GM21367 (cell line): ENCODE results near the gene RFWD3.
"Not testable (repeated sequence)": the region's sequence is repeated elsewhere in the genome, so short reads cannot be mapped to it uniquely, and the experiment has no call there.

Experiments used
- ATAC-seq: cut with Tn5 transposase; IDR thresholded peaks from one replicate; pipeline ENCODE4 v1.9.1; 2021; ENCODE audit not compliant: unreplicated experiment

Gene RFWD3

GRCh38 chr16:74667255-74667700 is 601 bp upstream of the RFWD3 start:
- ATAC-seq: no peak

GRCh38 chr16:74666010-74666421 is 661 bp downstream of the RFWD3 start:
- no peak for ATAC-seq

- ATAC-seq: no peak
Measured at GRCh38 chr16:74661064-74661463, 5.6 kb downstream of the RFWD3 start.

- ATAC-seq: no peak
Measured at GRCh38 chr16:74660383-74660782, 6.3 kb downstream of the RFWD3 start.

- ATAC-seq: no peak
Measured at GRCh38 chr16:74659041-74659440, 7.6 kb downstream of the RFWD3 start.

GRCh38 chr16:74657870-74658642 is 8.6 kb downstream of the RFWD3 start:
- ATAC-seq: no peak

- no peak for ATAC-seq
Measured at GRCh38 chr16:74654536-74655050, 12.1 kb downstream of the RFWD3 start.

GRCh38 chr16:74652883-74653282 is 13.8 kb downstream of the RFWD3 start:
- ATAC-seq: not testable (repeated sequence)

GRCh38 chr16:74652249-74652648 is 14.4 kb downstream of the RFWD3 start:
- ATAC-seq: no peak

- no peak for ATAC-seq
Measured at GRCh38 chr16:74651841-74652240, 14.8 kb downstream of the RFWD3 start.

GRCh38 chr16:74650966-74651567 is 15.6 kb downstream of the RFWD3 start:
- no peak for ATAC-seq

- ATAC-seq: no peak
Measured at GRCh38 chr16:74649839-74650504, 16.7 kb downstream of the RFWD3 start.

- no peak for ATAC-seq
Measured at GRCh38 chr16:74641969-74642368, 24.7 kb downstream of the RFWD3 start.

- no peak for ATAC-seq
Measured at GRCh38 chr16:74637742-74638453, 28.8 kb downstream of the RFWD3 start.

GRCh38 chr16:74635303-74635702 is 31.4 kb downstream of the RFWD3 start:
- no peak for ATAC-seq

- no peak for ATAC-seq
Measured at GRCh38 chr16:74633686-74634085, 33.0 kb downstream of the RFWD3 start.

GRCh38 chr16:74627506-74628220 is 39.0 kb downstream of the RFWD3 start:
- ATAC-seq: no peak

- ATAC-seq: no peak
Measured at GRCh38 chr16:74626741-74627416, 39.8 kb downstream of the RFWD3 start.

GRCh38 chr16:74625500-74626350 is 41.0 kb downstream of the RFWD3 start:
- ATAC-seq: no peak
